ENCODE results near the gene SKP1.

SKP1 gene

DNA sequence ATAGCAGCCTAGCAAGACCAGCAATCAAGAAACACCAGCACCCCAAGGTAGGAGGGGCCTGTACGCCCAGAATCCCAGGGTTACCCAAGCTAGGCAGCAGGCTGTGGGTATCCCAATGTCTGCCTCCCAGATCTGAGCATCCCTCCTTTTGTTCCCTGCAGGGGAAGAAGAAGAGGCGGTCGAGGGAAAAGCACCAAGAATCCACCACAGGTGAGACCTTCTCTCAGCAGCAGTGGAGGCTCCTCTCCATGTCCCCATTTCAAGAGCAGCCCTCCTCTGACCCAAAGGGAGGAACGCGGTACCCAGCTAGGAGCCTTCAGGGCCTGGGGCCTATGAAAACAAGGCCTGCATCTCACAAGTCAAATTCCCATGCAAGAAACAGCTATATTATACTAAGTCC, 33.3 kb downstream of the SKP1 start:
- no peak for DNase-seq

DNA sequence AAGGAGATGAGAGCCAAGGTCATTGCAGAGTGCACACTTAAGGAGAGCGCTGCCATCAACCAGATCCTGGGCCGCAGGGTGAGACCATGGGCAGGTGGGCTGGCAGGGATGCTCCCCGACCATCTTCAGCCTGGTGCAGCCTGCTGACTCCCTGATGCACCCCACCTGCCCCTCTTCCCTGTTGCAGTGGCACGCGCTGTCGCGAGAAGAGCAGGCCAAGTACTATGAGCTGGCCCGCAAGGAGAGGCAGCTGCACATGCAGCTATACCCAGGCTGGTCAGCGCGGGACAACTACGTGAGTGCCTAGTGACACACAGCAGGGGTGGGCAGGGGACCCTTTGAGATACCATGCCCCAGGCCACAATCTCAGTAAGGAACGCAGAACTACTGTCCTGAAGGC, 33.9 kb downstream of the SKP1 start:
- DNase-seq, result no peak

DNA sequence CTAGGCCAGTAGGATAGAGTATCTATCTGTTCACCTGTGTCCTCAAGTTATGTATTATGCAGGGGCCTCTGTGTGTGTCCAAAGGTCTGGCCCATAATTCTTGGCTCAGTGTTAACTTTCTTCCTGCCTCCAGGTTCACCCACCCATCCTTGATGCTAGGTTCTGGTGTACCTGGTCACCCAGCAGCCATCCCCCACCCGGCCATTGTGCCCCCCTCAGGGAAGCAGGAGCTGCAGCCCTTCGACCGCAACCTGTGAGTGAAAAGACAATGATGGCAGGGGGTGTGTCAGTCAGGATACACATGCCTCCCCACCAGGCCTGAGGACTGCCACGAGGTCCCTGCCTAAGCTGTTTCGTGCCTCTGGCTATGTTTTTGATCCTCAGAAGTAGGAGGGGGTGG, 34.7 kb downstream of the SKP1 start:
- no peak for DNase-seq

DNA sequence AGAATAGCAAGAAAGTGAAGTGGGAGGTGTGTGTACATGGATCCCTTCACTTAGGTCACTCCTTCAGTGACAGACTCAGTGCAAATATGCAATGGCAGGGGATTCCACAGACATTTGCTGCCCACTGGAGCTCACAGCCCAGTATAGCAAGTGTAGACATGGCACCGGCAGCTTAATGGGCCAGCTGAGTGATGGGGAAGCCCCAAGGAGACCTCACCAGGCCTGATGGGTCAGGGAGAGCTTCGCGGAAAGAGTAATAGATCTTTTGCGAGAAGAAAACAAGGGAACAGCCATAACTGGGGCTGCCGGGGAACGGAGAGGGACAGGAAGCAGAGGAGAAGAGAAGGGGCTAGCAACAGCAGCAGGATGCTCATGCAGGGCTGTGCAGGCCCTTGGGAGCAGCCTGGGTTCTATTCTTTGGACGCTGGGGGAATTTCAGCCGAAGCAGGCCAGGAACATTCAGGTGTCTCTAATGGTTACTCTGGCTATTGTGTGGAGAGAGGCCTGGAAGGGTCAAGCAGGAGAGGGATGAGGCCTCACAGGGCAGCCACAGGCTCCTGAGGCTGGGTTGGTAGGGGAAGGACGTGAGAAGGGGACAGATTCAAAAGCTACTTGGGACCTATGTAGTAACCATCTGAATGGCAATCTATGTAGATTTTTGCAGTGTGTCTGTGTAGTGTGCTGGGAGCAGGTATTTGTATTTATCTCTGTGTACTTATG, 35.3 kb downstream of the SKP1 start:
- DNase-seq, result no peak

DNA sequence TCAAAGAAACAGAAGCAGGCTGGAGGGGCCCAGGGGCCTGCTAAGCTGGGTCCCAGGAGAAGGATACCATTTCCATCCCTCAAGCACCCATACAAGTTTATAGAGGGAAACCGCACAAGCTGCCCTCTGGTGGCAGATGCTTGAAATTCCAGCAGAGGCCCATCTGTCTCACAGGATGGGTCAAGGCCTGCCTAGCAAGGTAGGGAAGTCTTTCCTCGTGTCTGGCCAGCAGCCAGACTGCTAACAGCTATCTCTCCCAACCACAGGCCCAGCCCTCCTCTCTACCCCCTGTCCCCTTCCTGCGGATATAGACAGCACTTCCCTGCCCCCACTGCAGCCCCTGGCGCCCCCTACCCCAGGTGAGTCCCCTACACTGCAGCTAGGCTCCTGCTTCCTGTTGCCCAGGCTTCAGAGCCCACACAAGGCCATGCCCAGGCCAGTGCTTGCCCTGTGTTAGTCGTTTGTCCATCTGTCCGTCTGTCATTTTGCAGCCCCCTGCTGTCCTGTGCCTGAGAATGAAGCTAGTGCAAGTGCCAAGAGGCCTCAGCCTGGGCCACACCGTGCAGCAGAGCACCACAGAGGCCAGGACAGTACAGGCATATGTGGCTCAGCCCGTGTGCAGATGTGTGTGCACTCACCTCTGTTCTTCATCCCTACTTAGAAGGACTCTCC, 36.1 kb downstream of the SKP1 start:
- DNase-seq, result peak; percentile 50

DNA sequence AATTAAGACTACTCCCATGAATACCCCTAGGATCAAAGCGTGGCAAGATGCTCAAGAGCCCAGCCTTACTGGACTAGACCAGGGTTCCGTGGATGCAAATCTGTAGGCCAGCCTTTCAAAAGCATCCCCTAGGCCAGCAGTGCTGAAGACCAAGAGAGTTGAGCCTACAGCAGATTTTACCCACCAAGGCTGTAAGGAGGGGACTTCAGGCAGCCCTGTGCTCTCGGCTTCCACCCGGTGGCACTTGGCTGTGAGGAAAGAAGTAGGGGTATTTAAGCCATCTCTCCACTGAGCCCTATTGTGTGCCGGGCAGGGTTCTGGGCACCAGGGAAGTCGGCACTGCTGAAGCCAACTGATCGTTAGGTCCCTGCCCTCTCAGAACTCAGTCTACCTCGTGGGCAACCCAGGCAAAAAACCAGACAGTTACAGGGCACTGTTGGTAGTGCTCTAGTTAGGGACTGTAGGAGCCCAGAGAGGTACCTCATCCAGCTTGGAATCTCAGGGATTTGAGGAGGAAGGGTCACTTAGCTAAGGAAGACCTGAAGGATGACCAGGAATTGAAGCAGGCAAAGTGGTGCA, 36.8 kb downstream of the SKP1 start:
- DNase-seq, result no peak

DNA sequence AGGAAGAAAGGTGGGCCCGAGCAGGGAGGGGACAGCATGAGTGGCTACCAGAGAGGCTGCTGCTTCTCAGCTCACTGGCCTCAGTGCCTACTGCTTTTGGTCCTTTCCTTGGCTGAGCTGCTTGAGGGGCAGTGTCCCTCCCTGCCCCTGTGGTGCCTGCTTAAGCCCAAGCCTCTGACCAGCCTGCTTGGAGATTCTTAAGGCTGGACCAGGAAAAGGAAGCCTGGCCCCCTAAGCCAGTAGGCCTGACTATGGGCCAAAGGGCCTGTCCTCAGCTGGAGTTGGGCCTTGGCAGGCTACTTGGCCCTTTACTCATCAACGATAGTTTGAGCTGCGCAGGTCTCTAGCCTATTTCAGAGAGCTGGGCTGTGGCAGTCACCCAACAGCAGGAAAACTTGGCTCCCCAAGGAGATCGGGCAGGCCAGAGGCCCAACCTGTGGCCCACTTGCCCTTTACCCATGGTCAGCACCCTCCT, 37.3 kb downstream of the SKP1 start:
- no peak for DNase-seq

DNA sequence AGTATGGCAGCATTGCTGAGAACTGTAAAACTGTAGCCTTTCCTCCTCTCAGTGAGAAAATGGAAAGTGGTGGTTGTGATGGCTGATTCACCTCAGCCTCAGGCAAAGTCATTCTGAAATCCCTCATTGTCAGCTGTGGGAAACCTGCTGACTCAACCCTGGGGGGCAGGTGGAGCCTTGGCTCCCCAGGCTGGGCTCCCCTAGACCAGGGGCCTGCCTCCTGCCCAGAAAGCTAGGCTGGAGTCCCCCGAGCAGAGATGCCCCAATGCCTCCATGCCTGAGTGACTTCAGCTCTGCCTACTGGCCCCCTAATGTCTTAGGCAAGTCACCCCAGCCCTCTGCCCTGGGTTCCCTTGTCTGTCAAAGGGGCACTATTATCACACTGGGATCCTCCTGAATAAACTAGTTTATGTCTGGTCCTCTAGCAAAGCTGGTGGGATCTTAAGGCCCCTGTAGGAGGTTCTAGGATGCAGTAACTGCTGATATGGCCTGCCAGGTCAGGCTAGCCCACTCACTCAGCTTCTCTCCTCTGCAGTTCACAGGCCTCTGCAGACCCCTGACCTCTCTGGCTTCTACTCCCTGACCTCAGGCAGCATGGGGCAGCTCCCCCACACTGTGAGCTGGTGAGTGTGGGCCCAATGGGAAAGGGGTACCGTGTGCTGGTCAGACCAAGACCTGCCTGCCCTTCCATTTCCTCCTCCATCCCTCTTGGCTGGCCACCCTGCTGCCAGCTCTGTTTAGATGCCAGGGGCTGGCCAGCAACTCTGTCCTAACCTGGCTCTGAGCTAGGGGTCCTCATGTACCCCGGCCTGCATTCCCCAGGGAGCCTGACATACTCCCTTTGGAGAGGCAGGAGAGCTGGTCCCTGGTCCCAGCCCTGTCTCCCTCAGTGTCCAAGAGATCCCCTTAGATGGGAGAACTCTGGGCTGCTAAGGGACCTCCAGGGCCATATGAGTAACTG, 38.1 kb downstream of the SKP1 start:
- DNase-seq, result no peak

DNA sequence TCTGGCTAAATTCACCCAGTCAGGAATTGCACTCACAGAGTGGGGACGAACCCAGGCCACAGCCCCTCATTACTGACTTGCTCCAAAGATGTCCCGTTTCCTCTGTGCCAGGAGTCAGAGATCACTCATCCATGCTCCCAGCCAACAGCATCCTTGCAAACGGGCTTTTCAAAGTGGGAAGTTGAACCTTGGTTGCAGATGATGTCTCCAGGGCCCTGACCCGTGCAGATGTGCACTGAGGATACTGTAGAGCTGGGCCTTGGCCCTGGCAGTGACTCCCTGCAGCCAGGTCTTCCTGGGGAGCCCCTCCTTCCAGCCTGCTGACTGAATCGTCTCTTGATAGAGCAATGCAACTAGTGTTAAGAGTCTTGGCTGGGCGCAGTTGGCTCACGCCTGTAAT, 40.0 kb downstream of the SKP1 start:
- no peak for DNase-seq

DNA sequence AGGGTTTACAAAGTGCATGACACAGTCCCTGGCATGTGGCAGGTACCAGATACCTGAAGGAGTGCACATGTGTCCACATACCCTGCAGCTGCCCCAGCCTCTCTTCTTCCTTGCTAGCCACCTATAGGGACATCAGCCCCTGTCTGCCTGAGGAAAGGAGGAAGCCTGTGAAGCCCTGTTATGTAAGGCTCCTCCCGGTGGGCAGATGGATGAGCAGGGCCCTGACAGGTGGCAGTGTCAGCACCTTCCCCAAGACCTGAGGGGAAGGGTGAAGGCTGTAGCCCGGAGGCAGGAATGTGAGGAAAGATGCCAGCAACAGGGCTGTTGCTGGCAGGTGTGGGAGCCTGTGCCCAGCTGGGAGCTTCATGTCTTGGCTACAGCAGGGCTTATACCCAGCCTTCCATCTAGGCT, 40.5 kb downstream of the SKP1 start:
- no peak for DNase-seq

DNA sequence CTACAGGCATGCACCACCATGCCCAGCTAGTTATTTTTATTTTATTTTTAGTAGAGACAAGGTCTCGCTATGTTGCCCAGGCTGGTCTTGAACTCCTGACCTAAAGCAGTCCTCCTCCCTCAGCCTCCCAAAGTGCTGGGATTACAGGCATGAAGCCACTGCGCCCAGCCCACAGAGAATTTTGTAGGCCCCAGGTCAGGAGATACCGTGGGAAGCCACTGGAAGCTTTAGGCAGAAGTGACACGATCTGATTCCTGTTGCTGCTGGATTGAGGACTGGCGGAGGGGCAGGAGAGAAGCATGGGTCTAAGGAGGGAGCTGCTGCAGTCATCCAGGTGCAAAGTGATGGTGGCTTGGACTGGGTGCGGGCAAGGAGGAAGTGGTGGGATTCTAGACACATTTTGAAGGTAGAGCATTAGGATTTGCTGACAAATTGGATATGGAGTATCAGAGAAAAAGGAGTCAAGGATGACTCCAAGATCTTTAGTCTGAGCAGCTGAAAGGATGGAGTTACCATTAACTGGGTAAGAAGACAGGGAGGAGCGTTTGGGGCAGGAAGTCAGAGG, 41.6 kb downstream of the SKP1 start:
- no peak for DNase-seq

DNA sequence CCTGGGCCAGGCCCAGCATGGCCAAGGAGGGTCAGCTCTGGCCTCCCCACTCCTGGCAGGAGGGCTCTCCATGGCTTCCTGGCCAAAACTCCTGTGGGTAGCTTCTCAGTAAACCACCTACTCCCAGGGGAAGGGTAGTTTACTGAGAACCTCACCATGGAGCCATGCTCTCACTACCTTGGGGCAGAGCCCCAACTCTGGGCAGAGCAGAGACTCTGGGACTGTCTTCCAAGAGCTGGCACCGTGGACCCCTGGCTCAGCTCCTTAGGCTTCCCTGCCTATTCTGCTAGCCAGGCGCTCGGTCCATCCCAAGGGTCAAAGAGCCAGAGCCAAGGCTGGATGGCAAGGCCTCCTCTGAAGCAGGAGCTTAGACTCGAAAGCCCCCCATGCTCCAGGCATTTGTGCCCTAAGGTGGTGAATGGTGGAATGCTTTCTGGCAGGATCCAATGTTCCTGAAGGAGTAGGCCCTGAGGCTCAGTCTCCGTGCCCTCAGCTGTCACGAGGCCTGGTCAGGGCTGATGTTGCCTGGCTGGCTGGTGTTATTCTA, 42.7 kb downstream of the SKP1 start:
- DNase-seq, result no peak

DNA sequence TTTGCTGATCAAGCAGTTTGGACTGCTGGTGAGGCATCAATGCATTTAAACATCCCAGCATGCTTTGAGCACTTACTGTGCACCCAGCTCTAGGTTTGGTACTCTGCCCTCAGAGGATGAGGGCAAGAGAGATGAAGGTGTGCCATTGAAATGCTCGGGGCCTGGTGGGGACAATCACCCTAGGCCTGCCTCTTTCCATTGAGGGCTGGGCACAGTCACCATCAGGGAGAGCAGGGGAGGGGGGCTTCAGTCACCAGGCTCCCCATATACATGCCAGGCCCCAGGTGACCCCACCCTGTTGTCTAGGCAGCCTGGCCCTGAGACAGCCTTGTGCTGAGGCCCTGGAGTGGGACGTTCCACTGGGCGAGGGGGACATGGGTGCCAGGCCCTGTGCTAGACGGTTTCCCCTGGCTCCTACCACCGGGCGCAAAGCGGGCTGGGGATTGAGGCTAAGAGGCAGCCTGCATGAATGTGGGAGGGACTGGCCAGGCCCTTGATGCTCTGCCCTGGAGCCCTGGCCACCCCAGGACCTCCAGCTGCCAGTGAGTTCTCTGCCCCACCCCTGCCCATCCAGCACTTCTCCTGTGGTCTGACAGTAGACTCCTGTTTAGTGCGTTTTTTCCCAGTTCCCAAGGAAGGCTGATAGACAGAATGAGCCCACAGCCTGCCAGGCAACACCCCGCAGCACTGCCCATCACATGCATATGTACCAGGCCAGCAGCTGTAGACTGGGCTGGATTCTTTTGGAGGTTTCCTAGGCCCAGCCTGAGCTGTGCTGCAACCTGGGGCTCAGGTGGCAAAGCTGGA, 43.4 kb downstream of the SKP1 start:
- DNase-seq, result no peak

DNA sequence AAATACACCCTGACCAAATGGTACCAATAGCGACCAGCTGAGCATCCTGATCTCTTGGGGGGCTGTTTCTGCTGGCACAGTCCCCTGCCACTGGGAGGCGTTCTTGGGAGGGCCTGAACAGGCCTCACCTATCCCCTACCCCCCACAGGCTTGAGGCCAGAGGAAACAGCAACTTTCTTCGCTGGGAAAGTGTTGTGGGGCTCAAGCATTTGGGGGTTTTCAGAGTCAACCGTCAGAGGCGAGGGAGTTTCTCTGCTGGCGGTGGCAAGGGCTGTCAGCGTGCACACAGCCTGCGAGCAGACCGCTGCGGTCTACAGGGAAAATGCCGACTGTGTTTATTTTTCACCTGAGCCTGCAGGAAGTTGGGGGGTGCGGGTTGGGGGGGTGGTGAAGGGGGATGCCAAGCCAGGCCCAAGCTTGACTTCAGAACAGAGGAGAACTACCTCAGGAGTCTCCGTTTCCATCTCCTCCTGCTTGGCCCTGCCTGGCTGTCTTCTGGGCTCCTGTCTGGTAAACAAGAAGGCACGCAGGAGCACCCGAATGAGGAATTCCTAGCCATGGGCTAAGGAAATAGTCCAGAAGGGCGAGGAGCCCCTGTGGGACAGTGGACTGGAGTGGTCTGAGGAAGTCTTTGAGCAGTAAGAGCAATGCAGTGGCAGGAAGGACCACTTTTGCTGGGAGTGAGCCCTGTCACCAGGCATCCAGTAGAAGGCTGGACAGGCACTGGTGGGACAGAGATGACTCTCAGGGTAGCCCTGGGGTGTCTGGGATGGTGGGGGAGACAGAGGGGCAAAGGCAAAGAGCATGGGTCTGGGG, 44.2 kb downstream of the SKP1 start:
- DNase-seq, result no peak

DNA sequence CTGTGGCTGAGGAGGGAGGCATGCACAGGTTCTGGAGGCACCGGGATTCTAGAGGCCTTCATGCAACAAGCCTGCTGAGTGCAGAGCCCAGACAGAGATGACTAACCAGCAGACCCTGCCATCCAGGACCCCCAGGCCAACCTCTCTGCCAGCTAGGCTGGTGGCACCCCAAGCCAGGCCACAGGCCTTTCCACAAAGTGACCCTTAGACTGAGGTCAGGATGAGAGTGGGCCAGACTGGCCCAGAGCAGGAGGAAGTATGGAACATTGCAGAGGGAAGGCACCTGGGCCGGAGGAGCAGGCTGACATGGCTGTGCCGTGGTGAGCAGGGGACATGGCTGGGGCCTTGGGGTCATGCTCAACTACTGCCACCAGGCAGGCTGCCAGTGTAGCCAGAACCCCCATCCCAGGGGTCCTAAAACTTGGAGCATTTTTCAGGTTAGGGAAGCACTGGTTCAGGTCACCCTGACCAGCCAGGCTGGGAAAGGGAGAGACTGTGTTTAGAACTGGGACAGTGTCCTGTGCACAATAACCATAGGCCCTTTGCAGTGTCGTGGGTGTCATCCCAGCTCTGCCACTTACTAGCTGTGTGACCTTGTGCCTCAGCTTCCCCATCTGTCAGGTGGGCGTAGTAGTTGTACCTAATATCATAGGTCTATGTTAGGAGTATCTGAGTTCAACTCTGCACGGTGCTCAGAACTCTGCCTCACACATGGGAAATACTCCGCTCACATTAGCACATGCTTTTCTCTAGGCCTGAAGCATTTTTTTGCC, 45.0 kb downstream of the SKP1 start:
- no peak for DNase-seq

DNA sequence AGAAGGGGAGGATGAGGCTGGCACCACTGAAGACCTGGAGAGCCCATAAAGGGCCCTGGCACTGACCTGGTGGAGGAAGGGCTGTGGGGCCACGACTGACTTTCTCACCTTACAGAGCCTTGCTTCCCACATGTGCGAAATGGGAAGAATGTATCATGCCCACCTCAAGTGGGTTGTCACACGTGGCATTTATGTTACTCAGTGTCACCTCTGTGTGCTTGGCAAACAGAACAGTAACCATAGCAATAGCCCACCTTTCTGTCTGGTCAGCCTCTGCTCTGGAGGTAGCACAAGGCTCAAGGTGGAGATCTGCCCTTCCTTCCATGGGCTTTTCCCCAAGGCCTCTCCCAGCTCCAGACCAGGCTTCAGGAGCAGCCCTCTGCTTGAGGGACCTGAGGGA, 45.6 kb downstream of the SKP1 start:
- DNase-seq, result no peak

DNA sequence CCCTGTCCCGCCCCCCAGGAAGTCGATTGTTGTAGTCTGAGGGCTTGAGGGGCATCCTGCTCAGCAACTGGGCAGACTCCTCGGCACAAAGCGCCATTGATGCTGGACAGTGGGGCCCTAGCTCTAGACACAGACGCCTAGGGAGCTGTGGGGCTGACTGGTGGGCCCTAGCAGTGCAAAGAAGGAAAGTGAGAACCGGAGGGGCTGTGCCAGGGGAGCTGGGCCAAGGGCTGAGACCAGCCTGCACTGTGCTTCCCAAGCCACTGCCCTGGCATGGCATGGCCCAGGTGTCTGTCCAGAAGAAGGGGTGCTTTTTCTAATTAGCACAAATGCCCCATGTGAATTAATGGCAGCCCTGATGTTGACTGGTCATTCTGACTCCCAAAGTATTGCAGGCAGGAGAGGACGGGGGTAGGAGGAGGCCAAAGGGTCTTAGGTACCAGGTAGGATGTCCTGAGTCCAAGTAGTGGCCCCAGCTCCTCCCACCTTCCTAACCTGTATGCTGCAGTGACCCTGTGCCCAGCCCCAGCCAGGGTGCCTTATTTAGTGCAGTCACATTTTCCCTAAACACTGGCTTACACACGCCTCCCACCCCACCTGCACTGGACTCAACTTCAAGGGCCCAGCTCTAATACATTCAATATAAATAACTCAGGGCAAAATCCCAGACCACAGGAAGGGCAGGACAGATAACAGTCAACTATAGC, 46.4 kb downstream of the SKP1 start:
- no peak for DNase-seq

DNA sequence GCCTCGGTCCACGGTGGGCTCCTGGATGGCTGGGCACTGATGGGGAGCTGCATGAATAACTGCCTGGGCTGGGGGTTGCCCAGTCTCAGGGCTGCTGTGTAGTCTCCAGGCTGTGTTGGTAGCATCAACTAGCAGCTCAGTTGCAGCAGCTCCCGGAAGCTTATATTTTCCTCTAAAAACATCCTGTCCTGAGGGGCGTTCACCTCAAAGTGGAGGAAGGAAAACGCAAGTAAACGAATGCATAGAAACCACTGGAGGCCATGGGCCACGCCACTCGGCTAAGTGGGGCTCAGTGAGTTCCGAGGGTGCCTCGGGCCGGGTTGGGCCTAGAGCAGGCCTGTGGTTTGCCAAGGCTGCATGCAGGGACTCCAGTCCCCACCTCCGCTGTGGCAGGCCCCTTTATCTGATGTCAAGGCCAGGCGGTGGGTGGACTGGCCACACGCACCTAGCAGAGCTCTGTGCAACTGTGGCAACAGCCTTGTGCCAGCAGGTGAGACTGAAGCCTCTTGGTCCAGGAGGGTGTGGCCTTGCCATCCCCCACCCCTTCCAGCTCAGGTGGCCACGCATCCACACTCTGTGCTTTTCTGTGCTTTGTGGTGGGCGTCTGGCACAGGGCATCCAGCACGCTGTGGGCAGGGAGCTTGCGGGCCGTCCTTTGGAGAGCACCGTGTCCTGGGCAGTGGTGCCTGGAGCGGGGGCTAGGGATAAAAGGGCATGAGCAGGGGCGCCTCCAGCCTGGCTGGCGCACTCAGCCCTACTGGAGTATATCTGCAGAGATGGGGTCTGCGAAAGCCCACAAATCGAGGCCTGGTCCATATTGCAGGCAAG, 47.1 kb downstream of the SKP1 start:
- DNase-seq, result no peak
